Stomach (tissue), 4 donors: Measurements from ENCODE around the gene BTG1.

Experiments used
- EP300 ChIP-seq: sonication (generic); formaldehyde crosslinking; IDR thresholded peaks from one replicate; pipeline ENCODE4 v1.6.1; 2017; ENCODE audit warnings: antibody characterized with exemption
- POLR2A ChIP-seq, 4 donors: fragments of 450-650 bp; IDR thresholded peaks; one replicate each; pipeline ENCODE4 v1.6.1; 2016; ENCODE audit warnings: antibody characterized with exemption in 4 of 4, control low read depth in 2 of 4, mild to moderate bottlenecking in 1 of 4, moderate library complexity in 1 of 4
- POLR2AphosphoS5 ChIP-seq, 3 donors: sonication (generic); formaldehyde crosslinking; IDR thresholded peaks; one replicate each; pipeline ENCODE4 v1.6.1; 2016; ENCODE audit warnings: antibody characterized with exemption in 3 of 3
- TF ChIP-seq, protein P1 (sequence below), 7 experiments: fragments of 450-650 bp in 4 of 7; fragments of 200-600 bp in 3 of 7; sonication (generic) in 3 of 7; IDR thresholded peaks; one replicate each; pipeline ENCODE4 v1.5.1; 2016 to 2019; ENCODE audit warnings: antibody characterized with exemption in 7 of 7, control low read depth in 2 of 7, mild to moderate bottlenecking in 1 of 7

DNA sequence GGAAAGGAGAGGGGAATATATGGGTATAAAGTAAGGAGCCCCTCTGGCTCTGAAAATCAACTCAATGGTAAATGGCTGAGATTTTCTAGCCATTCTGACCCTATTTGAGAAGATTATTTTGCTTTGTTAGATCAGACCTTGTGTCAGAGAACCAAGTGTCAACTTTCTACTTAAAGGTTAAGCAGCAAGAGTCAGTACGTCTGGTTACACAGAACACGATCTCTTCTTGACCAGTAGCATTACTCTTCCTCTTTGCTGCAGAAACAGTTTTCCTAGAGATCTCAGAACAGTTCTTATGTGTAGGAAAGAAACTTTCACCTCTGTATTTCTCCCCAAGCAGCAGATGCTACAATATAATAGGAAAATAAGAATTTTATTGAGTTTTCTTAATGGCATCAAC is 47.4 kb upstream of the BTG1 start:
- TF ChIP-seq, protein P1, sequence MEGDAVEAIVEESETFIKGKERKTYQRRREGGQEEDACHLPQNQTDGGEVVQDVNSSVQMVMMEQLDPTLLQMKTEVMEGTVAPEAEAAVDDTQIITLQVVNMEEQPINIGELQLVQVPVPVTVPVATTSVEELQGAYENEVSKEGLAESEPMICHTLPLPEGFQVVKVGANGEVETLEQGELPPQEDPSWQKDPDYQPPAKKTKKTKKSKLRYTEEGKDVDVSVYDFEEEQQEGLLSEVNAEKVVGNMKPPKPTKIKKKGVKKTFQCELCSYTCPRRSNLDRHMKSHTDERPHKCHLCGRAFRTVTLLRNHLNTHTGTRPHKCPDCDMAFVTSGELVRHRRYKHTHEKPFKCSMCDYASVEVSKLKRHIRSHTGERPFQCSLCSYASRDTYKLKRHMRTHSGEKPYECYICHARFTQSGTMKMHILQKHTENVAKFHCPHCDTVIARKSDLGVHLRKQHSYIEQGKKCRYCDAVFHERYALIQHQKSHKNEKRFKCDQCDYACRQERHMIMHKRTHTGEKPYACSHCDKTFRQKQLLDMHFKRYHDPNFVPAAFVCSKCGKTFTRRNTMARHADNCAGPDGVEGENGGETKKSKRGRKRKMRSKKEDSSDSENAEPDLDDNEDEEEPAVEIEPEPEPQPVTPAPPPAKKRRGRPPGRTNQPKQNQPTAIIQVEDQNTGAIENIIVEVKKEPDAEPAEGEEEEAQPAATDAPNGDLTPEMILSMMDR (IDR thresholded peaks at IDR 0.05), result no peak
- no peak for TF ChIP-seq POLR2A (IDR thresholded peaks at IDR 0.05)
- TF ChIP-seq POLR2AphosphoS5 (IDR thresholded peaks at IDR 0.05), result no peak
- no peak for TF ChIP-seq EP300
